ENCODE measurements around the gene KMT2B. TPM values are rescaled to one million over a fixed set of nuclear protein-coding genes. Genes with fewer than 3 reads are reported as not detected.

Gene KMT2B
- total and polyA plus RNA-seq, 9 of the 15 experiments (the other 6 are each of a cell fraction or from before 2014, with no cell fraction given): 0.63 to 43.9 (median 8.1) TPM

DNA sequence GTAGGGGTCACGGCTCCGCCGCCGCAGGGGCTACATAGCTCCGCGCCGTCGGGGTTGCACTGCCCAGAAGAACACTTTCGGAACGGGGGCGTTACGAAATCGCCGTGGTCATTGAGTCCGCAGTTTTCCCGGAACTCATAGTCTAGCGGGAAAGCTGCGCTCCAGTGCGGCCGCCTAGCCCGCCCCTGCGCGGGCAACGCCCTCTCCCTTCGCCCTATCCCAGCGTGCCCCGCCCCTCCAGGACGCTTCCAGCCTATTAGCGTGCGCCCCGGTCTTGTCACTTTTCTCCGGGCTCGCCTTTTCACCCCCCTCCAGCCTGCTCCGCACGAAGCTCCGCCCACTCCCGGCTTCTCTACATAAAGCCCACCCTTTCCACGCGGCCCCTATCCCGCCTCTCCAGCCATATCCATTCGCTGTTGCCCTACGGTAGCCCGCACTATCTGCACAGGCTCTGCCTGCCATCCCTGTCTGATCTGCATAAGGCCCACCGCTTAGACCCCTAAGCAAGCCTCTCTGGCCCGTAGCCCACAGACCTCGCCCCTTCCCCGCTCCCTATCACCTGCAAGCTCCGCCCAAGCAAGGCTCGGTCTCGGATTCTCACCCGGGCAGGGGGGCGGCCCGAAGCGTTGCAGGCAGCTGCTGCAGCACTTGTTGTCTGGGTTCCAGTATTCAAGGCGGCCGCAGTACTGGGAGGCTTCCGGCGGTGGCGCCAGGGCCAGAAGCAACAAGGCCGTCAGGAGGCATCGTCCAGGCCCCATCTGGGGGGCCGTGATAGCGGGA is 22.8 kb downstream of the KMT2B start (continued):
- TF ChIP-seq, protein P1, sequence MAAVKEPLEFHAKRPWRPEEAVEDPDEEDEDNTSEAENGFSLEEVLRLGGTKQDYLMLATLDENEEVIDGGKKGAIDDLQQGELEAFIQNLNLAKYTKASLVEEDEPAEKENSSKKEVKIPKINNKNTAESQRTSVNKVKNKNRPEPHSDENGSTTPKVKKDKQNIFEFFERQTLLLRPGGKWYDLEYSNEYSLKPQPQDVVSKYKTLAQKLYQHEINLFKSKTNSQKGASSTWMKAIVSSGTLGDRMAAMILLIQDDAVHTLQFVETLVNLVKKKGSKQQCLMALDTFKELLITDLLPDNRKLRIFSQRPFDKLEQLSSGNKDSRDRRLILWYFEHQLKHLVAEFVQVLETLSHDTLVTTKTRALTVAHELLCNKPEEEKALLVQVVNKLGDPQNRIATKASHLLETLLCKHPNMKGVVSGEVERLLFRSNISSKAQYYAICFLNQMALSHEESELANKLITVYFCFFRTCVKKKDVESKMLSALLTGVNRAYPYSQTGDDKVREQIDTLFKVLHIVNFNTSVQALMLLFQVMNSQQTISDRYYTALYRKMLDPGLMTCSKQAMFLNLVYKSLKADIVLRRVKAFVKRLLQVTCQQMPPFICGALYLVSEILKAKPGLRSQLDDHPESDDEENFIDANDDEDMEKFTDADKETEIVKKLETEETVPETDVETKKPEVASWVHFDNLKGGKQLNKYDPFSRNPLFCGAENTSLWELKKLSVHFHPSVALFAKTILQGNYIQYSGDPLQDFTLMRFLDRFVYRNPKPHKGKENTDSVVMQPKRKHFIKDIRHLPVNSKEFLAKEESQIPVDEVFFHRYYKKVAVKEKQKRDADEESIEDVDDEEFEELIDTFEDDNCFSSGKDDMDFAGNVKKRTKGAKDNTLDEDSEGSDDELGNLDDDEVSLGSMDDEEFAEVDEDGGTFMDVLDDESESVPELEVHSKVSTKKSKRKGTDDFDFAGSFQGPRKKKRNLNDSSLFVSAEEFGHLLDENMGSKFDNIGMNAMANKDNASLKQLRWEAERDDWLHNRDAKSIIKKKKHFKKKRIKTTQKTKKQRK (IDR thresholded peaks at IDR 0.05; ENCODE audit: borderline replicate concordance, low read depth, low read length): no peak
- TF ChIP-seq HNRNPUL1 (IDR thresholded peaks at IDR 0.05; ENCODE audit: low read length): no peak
- TF ChIP-seq, protein P2, sequence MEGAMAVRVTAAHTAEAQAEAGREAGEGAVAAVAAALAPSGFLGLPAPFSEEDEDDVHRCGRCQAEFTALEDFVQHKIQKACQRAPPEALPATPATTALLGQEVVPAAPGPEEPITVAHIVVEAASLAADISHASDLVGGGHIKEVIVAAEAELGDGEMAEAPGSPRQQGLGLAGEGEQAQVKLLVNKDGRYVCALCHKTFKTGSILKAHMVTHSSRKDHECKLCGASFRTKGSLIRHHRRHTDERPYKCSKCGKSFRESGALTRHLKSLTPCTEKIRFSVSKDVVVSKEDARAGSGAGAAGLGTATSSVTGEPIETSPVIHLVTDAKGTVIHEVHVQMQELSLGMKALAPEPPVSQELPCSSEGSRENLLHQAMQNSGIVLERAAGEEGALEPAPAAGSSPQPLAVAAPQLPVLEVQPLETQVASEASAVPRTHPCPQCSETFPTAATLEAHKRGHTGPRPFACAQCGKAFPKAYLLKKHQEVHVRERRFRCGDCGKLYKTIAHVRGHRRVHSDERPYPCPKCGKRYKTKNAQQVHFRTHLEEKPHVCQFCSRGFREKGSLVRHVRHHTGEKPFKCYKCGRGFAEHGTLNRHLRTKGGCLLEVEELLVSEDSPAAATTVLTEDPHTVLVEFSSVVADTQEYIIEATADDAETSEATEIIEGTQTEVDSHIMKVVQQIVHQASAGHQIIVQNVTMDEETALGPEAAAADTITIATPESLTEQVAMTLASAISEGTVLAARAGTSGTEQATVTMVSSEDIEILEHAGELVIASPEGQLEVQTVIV (CRISPR knock-in tag; IDR thresholded peaks at IDR 0.05; ENCODE audit: borderline replicate concordance): no peak
- no peak for TF ChIP-seq ZBED1 (IDR thresholded peaks at IDR 0.05)
- peak; percentile 63 for TF ChIP-seq ATF7 (IDR thresholded peaks at IDR 0.05)
- TF ChIP-seq, protein P3, sequence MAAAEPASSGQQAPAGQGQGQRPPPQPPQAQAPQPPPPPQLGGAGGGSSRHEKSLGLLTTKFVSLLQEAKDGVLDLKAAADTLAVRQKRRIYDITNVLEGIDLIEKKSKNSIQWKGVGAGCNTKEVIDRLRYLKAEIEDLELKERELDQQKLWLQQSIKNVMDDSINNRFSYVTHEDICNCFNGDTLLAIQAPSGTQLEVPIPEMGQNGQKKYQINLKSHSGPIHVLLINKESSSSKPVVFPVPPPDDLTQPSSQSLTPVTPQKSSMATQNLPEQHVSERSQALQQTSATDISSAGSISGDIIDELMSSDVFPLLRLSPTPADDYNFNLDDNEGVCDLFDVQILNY (CRISPR knock-in tag; IDR thresholded peaks at IDR 0.05): no peak
- TF ChIP-seq, protein P4, sequence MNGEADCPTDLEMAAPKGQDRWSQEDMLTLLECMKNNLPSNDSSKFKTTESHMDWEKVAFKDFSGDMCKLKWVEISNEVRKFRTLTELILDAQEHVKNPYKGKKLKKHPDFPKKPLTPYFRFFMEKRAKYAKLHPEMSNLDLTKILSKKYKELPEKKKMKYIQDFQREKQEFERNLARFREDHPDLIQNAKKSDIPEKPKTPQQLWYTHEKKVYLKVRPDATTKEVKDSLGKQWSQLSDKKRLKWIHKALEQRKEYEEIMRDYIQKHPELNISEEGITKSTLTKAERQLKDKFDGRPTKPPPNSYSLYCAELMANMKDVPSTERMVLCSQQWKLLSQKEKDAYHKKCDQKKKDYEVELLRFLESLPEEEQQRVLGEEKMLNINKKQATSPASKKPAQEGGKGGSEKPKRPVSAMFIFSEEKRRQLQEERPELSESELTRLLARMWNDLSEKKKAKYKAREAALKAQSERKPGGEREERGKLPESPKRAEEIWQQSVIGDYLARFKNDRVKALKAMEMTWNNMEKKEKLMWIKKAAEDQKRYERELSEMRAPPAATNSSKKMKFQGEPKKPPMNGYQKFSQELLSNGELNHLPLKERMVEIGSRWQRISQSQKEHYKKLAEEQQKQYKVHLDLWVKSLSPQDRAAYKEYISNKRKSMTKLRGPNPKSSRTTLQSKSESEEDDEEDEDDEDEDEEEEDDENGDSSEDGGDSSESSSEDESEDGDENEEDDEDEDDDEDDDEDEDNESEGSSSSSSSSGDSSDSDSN (IDR thresholded peaks at IDR 0.05; ENCODE audit: borderline replicate concordance in 1 of 2, low read depth in 2 of 2, low read length in 2 of 2): peak in 1 of 2 experiments; percentile 87; a peak in 2 of 4 replicates
- TF ChIP-seq NUFIP1 (IDR thresholded peaks at IDR 0.05; ENCODE audit: partially characterized antibody): no peak
- TF ChIP-seq NONO (IDR thresholded peaks at IDR 0.05; ENCODE audit: low read depth in 2 of 2, low read length in 1 of 2): 0 out of 4 replicates have a peak, but pooled peaks of 1 of the 2 experiments have one; percentile 31
- TF ChIP-seq, protein P5, sequence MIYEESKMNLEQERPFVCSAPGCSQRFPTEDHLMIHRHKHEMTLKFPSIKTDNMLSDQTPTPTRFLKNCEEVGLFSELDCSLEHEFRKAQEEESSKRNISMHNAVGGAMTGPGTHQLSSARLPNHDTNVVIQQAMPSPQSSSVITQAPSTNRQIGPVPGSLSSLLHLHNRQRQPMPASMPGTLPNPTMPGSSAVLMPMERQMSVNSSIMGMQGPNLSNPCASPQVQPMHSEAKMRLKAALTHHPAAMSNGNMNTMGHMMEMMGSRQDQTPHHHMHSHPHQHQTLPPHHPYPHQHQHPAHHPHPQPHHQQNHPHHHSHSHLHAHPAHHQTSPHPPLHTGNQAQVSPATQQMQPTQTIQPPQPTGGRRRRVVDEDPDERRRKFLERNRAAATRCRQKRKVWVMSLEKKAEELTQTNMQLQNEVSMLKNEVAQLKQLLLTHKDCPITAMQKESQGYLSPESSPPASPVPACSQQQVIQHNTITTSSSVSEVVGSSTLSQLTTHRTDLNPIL (CRISPR knock-in tag; IDR thresholded peaks at IDR 0.05): no peak
- TF ChIP-seq TCF7L2 (IDR thresholded peaks at IDR 0.05; ENCODE audit: low read depth, low read length): no peak
- TF ChIP-seq RAD21 (CRISPR knock-in tag; conservative IDR thresholded peaks at IDR 0.05 in 1 of 2, IDR thresholded peaks at IDR 0.05 in 1 of 2): peak in 1 of 2 experiments; percentile 25; a peak in 1 of 4 replicates
- no peak for TF ChIP-seq JUNB (CRISPR knock-in tag; conservative IDR thresholded peaks at IDR 0.05)

Measured in K562 (cell line).